SU-DHL-6 (cell line): Measurements from ENCODE around the gene GSN.

Experiments used
- CTCF ChIP-seq: fragments of 200-600 bp; sonication (generic); IDR thresholded peaks from one replicate; pipeline ENCODE4 v1.5.1; 2017; ENCODE audit warnings: antibody characterized with exemption, mild to moderate bottlenecking, low read length, moderate library complexity; ENCODE audit not compliant: insufficient read depth, poor library complexity, severe bottlenecking
- EZH2phosphoT487 ChIP-seq: fragments of 200-600 bp; sonication (generic), shearing (Covaris generic); conservative IDR thresholded peaks from 2 replicates; pipeline ENCODE4 v1.6.1; 2018; ENCODE audit warnings: mild to moderate bottlenecking, antibody characterized with exemption, low read length, moderate library complexity, mixed read lengths

GRCh38 chr9:121283856-121284732 is 16.1 kb downstream of the GSN start:
- TF ChIP-seq CTCF (no peak), EZH2phosphoT487 (no peak)
